ENCODE results near the gene IQCN. TPM values are rescaled to one million over a fixed set of nuclear protein-coding genes. Genes with fewer than 3 reads are reported as not detected.

IQCN gene
- total RNA-seq, 1 donor from 2014 or later = 17.8 TPM

- ChIA-PET POLR2A (interaction anchor here (0.5 to 1.6 kb wide), 6 partner anchors 16 to 180 kb away, joined by 3 to 7 read pairs (median 4); no protein-coding TSS in a partner anchor), CTCF (interaction anchor here (0.6 to 6.8 kb wide), 7 partner anchors 17 to 120 kb away, joined by 3 to 95 read pairs (median 5); partner anchors contain the start of gene LSM4)
- Mint-ChIP-seq H3K36me3 (ENCODE audit: low read depth) (peaks cover 2% of the 10 kb centered on the region), H3K4me3 (no peak overlapping the region), H3K4me1 (peaks cover 13% of the 10 kb centered on the region), H3K27me3 (peaks cover 10% of the 10 kb centered on the region), H3K9me3 (no peaks in the 10 kb centered on the region), H3K27ac (no peak overlapping the region)
- DNase-seq (peak; percentile 55), ATAC-seq (ENCODE audit: low read depth) (no peak)
- TF ChIP-seq CTCF (IDR thresholded peaks at IDR 0.05) = no peak
- intact Hi-C loops (cut with micrococcal nuclease) = loop anchor here (1.0 kb wide), 4 partner anchors 43 to 202 kb away; partner anchors contain the start of gene LSM4
Observed at GRCh38 chr19:18208098-18208951, 65.9 kb downstream of the IQCN start.

Other genes starting within 250 kb of the IQCN start
- 19.9 and 20.9 TPM in 2 replicates for gene IL12RB1, start 187.5 kb downstream of the IQCN start, total RNA-seq
- 44.3 and 48.6 TPM in 2 replicates for gene MAST3, start 176.7 kb downstream of the IQCN start, total RNA-seq
- 12.0 and 12.7 TPM in 2 replicates for gene PIK3R2, start 121.3 kb downstream of the IQCN start, total RNA-seq
- gene IFI30, start 100.6 kb downstream of the IQCN start, total RNA-seq = 251 and 255 TPM in 2 replicates
- gene MPV17L2, start 81.2 kb downstream of the IQCN start, total RNA-seq = 17.3 and 17.9 TPM in 2 replicates
- gene RAB3A, start 70.4 kb downstream of the IQCN start, total RNA-seq = 3.8 and 4.1 TPM in 2 replicates
- gene PDE4C, start 48.0 kb downstream of the IQCN start, total RNA-seq = not detected in 2 replicates
- 206 and 225 TPM in 2 replicates for gene JUND, start 7.2 kb upstream of the IQCN start, total RNA-seq
- 59.2 and 70.3 TPM in 2 replicates for gene LSM4, start 48.6 kb upstream of the IQCN start, total RNA-seq
- 5.6 and 6.9 TPM in 2 replicates for gene PGPEP1, start 66.1 kb upstream of the IQCN start, total RNA-seq
- gene GDF15, start 111.7 kb upstream of the IQCN start, total RNA-seq = not detected in 2 replicates
- 0.47 and 0.88 TPM in 2 replicates for gene LRRC25, start 123.2 kb upstream of the IQCN start, total RNA-seq
- 28.5 and 36.6 TPM in 2 replicates for gene SSBP4, start 144.9 kb upstream of the IQCN start, total RNA-seq
- gene ISYNA1, start 163.7 kb upstream of the IQCN start, total RNA-seq = 5.1 and 6.3 TPM in 2 replicates
- gene ELL, start 247.6 kb upstream of the IQCN start, total RNA-seq = 29.0 and 32.6 TPM in 2 replicates